Embryonic facial prominence (tissue), 1 donor: Measurements from ENCODE around the gene RABEP2.
"Not testable (repeated sequence)": the region's sequence is repeated elsewhere in the genome, so short reads cannot be mapped to it uniquely, and the experiment has no call there.

Experiments used
- DNase-seq: peaks from one replicate; pipeline ENCODE4 v3.0.0-alpha.2; 2016; ENCODE audit errors: extremely low spot score

The RABEP2 gene

GRCh38 chr16:28924762-28925385 is at the start of gene RABEP2:
Gene RABEP2 (minus strand): TSS chr16:28925238. CDS start chr16:28925163, 75 bp downstream.
- DNase-seq: peak; percentile 81

GRCh38 chr16:28974437-28975157 is 49.6 kb upstream of the RABEP2 start, which contains the start of gene SPNS1:
Gene SPNS1 (plus strand): TSS chr16:28974778. CDS start chr16:28975152, 374 bp downstream.
- peak; percentile 95 for DNase-seq

GRCh38 chr16:28974007-28974436 is 49.0 kb upstream of the RABEP2 start:
- DNase-seq: no peak

- DNase-seq: not testable (repeated sequence)
Observed at GRCh38 chr16:28969696-28970095, 44.7 kb upstream of the RABEP2 start.

- DNase-seq: no peak
Observed at GRCh38 chr16:28967156-28967555, 42.1 kb upstream of the RABEP2 start.

GRCh38 chr16:28964496-28964895 is 39.5 kb upstream of the RABEP2 start:
- DNase-seq: no peak

GRCh38 chr16:28964072-28964471 is 39.0 kb upstream of the RABEP2 start:
- no peak for DNase-seq

- no peak for DNase-seq
Observed at GRCh38 chr16:28958836-28959235, 33.8 kb upstream of the RABEP2 start.

- DNase-seq: no peak
Observed at GRCh38 chr16:28958216-28958615, 33.2 kb upstream of the RABEP2 start.

GRCh38 chr16:28951410-28951943 is 26.4 kb upstream of the RABEP2 start:
- DNase-seq: no peak

GRCh38 chr16:28950648-28951409 is 25.8 kb upstream of the RABEP2 start, which contains the start of gene NFATC2IP:
Gene NFATC2IP (plus strand): TSS chr16:28950937. CDS start chr16:28951012, 75 bp downstream.
- peak; percentile 99 for DNase-seq

GRCh38 chr16:28946681-28947080 is 21.6 kb upstream of the RABEP2 start:
- DNase-seq: no peak

GRCh38 chr16:28943281-28943680 is 18.2 kb upstream of the RABEP2 start:
- no peak for DNase-seq

- DNase-seq: not testable (repeated sequence)
Observed at GRCh38 chr16:28939825-28940224, 14.8 kb upstream of the RABEP2 start.

- no peak for DNase-seq
Observed at GRCh38 chr16:28938721-28939120, 13.7 kb upstream of the RABEP2 start.

GRCh38 chr16:28937222-28937876 is 12.3 kb upstream of the RABEP2 start:
- no peak for DNase-seq

GRCh38 chr16:28936784-28937155 is 11.7 kb upstream of the RABEP2 start:
- no peak for DNase-seq

GRCh38 chr16:28935924-28936783 is 11.1 kb upstream of the RABEP2 start:
- no peak for DNase-seq

- DNase-seq: no peak
Observed at GRCh38 chr16:28935346-28935745, 10.3 kb upstream of the RABEP2 start.

- no peak for DNase-seq
Observed at GRCh38 chr16:28933171-28933570, 8.1 kb upstream of the RABEP2 start.
